GM18870 (cell line): ENCODE data around the gene MYF6.
"Not testable (repeated sequence)": the region's sequence is repeated elsewhere in the genome, so short reads cannot be mapped to it uniquely, and the experiment has no call there.

Experiments used
- ATAC-seq: cut with Tn5 transposase; IDR thresholded peaks from one replicate; pipeline ENCODE4 v1.9.1; 2021; ENCODE audit warnings: moderate library complexity; ENCODE audit not compliant: unreplicated experiment

MYF6 gene

DNA sequence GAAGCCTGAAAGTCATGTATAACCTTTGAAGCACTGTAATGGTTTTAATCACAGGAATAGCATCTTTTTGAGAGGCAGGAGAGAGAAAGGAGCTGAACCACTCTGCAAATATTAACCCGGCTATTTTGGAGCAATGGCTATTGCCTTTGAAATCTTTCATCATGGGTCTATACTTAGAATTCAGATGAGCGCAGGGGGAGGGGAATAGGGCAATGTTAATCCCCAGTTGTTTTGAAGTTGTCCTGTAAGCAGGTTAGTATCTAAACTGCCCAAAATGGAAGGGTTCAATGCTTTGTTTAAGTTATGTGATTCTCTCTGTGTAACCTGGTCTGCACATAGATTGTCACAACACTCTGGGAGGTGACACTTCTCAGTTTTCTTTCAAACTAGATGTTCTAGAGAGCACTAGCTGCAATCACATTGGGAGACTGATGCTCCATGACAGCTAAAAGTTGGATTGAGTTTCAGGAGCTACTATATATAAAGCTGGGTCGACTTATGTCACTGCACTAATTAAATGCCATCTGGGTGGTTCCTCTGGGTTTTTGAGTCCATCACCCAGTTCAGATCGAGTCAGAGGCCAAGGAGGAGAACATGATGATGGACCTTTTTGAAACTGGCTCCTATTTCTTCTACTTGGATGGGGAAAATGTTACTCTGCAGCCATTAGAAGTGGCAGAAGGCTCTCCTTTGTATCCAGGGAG lies at the start of gene MYF6:
Gene MYF6 (plus strand): TSS at position 509 of the 704 bp plus-strand sequence. CDS start 86 bp downstream, at position 595.
- no peak for ATAC-seq

DNA sequence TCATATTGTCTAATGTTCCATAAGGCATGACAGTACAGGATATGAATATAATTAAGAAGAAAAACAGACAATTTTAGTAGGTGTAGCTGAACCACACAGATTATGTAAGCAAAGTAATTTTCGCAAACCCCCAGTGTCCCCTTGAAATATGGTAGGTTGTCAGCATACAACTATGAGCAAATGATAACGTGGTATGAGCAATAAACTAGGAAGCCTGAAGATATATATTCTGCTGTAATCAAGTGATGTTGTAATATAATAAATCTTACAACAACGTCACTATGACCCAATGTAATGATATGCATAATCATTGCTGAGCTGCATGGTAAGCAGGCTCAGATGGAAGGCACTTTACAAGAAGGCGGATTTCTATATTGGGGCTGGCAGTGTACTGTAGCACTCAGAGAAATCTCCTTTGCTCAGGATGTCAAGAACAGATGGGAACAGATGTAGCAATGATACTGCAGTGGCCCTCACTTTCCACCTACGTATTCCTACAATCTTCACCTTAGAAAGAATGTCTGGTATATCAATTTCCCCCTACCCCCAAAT lies 47.8 kb upstream of the MYF6 start:
- no peak for ATAC-seq

DNA sequence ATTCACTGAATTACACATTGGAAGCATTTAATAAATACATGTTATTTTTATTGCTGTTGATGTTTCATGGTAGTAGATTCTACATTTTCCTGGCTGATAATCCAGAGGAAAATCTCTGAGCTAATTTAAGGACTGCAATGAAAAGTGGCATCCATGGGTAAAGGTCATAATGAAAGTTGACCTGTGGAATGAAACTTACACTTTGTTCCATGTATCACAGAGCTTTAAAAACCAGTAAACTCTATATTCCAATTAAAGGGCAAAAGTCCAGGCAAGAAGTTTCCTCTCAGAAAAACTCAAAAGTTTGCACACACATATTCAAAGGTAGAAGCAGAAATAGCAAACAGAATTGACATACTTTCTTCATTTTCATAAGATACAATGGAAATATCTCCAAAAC lies 44.8 kb upstream of the MYF6 start:
- no peak for ATAC-seq

DNA sequence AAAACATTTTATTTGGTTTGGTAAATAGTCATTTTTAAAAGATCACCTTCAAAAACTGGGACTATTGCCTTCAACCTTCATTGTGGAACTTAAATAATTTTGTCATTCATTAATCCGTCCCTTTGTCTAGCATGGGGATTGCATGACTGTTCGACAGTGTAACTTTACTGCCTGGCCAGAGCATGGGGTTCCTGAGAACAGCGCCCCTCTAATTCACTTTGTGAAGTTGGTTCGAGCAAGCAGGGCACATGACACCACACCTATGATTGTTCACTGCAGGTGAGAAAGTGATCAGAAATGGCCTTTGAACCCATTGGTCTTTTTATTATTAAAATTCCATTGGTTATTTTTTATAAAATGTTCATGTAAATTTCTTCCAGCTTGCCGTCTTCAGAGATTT lies 37.2 kb upstream of the MYF6 start:
- no peak for ATAC-seq

DNA sequence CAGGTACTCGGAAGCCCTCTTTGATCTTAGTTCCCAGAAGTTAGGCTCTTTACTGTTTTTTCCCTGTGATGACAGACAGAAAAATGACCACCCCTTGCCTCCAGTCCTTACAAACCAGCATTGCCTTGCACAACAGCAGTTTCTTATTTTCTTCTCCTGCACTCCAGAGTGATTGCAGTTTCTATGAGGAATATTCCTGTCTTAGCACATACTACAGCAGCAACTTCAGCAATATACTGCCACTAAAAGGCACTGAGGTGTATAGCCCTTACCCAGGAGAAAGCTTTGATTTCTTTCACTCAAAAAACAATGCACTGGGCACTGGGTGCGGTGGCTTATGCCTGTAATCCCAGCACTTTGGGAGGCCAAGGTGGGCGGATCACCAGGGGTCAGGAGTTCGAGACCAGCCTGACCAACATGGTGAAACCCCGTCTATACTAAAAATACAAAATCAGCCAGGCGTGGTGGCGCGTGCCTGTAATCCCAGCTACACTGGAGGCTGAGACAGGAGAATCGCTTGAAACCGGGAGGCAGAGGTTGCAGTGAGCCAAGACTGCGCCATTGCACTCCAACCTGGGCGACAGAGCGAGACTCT lies 31.3 kb upstream of the MYF6 start:
- not testable (repeated sequence) for ATAC-seq

DNA sequence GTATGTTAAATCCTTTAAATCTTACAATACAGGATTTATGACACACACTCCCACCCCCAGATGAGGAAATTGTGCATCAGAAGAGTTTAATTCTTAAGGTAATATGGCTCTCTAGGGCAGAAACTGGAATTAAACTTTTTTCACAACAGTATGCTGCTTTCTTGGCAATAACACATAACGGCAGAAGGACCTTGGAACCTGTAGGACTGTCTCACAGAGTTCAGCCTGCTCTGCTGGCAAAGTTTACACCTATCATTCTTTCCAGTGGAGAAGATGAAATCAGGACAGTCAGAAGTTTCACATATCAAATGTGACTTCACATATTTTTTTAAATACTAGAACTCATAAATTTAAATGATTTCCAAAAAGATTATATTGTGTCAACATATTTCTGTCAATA lies 30.6 kb upstream of the MYF6 start:
- no peak for ATAC-seq

DNA sequence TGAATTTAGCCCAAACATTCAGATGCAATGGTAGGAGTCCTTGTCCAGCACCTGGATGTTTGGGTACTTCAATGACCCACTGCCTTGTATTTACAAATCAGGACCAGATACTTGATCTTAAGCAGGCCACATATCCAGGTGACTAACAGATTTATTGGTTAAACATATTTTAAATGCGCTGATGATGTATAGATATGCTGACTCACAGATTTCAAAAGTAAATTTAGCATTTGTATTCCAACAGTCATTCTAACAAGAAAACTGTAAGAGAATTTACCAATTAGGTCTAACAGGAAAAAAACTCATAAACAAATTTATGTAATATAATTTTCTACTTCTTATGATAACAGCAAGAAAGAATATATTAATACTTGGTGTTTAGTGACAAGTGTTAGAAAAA lies 29.4 kb upstream of the MYF6 start:
- ATAC-seq: no peak

DNA sequence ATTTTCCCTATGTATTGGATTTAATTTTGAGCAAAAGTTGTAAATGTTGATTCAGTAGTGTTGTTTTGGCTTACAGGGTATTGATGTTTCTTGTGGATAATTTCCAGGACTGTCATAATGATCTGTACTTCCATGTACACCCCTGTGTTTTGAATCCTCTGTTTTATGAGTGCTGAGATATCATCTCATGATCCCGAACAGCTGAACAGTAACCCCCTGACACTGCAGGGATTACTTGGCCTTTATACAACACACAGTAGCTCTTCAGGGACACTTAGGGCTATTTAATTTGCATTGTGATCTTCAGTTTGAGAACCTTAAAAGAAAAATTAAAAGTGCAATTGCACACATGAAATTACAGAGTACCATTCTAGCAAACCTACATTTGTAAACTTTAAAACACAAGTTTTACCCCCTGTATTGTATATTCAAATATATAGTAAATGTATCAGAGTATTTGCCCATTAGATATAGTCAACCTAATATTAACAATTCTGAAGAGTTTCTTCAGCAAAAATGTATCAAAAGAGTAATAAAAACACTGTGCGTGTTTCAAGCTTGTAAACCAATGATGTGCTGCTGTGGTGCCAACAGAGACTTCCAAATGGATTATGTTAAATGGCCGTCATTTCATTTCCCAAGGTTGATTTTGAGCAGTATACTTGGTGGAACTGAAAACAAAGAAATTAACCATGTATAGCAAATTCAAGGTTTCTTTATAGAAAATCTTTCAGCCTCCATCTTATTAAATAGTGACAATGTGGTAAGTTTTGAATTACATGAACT lies 27.9 kb upstream of the MYF6 start:
- no peak for ATAC-seq

DNA sequence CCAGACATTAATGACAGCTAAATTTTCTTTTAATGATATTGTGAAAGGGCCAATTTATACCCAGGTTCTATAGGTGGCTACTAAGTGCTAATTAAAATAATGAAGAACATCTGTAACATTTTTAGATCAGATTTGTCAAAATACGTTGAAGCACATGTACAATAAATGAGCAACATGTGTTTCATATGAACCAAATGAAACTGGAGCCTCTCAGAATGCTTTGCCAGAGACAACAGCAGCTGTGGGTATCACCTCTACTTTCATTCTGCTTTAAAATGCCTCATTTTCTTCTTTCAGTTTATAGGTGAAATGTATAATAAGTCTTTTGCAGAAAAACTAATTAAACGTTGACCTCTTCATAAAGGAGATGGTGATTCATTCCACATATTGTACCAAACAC lies 26.1 kb upstream of the MYF6 start:
- peak; percentile 86 for ATAC-seq

DNA sequence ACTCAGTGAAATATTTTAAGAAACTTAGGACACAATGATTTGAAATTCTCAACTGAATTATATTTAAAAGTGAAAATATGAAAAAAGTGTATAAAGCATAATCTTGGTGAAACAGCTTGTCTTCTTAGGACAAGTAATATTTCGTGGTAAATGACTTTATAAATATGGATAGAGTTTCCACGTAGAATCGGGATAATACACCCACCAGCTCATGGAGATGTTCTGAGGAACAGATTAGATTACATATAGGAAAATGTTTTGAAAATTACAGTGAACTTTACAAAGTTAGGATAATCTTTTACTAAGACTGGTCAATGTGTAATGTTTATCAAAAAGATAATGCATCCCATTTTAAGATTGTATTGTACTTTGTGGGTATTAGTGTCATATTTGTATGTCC lies 25.6 kb upstream of the MYF6 start:
- no peak for ATAC-seq

DNA sequence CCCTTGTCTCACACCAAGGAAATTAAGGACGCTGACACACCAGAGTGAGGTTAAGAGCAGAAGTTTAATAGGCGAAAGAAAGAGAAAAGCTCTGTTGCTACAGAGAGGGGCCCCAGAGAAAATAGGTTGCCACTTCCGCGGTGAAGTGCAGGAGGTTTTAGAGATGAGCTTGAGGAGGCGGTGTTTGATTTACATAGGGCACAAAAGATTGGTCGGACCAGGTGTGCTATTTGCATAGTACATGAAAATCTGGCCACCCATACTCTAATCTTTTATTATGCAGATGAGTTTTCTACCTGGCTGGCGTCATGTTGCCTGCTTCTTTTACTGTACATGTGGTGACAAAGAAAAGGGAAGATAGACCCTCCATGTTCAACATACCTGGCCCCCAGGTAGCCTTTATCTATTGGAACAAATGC lies 23.3 kb upstream of the MYF6 start:
- ATAC-seq: no peak

DNA sequence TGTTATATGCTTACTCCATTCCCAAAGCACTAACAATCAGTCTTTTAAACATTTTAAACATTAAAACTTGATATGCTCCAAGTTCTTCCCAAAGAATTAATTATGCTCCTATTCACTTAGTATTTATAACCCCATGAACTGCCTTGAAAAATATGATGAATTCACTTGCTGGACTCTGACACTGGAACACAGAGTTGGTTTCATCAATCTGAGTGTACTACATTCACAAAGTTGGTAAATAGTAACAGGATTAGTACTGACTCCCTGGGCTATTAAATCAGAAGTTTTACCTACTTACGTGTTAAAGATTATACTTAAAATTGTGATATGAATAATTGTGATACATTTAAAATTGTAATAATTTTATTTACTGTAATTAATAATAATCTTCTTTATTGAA lies 17.3 kb upstream of the MYF6 start:
- no peak for ATAC-seq

DNA sequence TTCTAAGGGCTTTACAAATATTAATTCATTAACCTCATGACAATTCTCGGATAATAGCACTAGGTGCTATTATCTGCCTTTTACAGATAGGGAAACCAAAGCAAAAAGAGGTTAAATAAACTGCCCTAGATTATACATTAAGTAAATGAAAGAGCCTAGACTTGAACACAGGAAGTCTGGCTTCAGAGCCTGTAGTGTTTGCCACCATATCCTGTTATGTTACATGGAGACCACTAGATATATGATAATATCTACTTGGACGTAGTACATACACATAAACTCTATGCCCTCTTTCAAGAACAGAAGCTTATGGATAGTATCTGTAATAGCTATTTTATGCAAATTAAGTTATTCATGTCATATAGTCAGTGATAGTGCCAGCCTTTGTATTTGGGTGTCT lies 16.9 kb upstream of the MYF6 start:
- no peak for ATAC-seq

DNA sequence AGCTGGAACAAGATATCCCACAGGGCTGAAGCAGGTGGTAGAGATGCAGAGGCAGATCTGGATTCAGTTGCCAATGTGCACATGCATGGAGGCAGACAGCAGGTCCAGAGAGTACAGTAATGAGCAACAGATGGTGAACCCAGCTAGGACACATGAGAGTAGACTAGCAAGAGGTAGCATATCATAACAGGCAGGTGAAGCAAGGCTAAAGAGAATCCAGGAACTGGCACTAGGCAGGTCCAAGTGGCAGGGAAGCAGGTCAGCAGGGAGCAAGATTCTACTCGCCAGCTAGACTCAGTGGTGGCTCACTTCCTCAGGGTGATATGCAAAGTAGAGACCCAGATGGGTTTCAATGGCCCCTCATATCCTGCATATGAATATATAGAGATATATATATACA lies 15.3 kb upstream of the MYF6 start:
- ATAC-seq: peak; percentile 56

DNA sequence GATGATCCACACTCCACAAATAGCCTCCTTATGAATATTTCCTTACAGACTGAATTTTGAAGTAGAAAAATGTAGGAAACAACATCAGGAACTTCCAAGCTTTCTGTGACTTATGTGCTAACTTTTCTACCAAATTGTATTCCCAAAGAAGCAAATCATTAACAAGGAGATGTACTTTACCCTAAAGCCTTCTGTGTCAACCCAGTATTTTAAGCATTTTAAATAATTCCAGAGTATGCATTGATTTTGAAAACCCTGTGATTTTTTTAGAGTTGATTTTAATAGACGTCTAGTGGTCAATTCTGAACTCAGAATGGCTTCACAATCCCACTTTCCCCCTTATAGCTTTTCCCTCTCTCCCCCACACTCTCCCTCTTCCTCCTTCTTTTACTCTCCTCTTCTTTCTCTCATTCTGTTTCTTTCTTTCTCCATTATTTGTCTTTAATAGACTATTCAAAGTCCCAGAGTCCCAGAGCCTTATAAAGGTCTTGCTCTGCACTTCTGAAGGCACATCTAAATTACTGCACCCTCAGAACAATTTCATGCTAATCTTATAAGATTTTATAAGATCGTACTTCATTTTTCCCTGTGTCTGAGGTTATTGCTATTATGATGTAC lies 10.1 kb upstream of the MYF6 start:
- ATAC-seq: no peak

DNA sequence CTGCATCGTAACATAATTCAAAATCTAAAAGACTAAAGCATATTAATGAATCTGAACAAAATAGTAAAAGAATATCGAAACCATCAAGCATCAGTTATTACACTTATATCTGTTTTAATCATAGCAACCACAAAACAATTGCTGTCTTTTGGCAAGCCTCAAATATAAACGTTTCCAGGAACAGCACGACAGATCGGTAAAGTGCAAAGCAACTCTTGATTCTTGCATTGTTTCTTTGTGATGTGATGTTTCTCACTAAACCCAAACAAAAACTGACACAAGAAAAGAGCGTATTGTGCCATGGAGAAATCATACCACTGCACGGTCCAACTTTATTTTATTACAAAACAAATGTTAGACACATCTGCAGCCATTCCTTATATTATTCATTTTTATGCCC lies 9.2 kb upstream of the MYF6 start:
- no peak for ATAC-seq

DNA sequence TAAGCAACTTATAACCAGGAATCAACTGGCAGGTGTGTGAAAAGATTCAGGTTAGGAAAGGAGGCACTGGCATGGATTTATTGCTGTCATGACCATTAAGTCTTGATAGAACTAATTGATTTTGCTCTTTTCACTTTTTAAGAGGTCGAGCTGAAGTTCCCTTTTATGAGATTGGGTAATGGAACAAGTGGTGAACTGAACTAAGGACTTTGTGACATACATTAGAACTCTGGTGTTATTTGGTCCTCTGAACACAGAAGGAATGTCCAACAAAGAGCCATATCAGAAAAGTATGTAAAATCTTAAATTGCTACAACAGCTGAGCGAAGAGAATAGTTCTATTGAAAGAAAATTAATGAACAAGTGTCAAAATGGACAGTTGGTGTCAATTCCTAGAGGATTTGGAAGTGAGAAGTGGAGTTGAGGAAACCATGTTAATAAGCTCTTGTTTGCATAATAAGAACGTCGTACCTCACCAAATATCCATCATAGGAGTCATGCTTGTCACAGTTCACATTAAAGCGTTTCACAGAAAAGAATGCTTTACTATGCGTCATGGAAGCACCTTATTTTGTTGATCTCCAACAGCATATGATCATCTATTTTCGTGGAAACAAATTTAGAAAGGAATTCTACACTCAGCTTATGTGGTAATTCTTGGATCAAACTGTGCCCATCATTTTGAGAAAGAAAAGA lies 8.4 kb upstream of the MYF6 start:
- ATAC-seq: no peak

DNA sequence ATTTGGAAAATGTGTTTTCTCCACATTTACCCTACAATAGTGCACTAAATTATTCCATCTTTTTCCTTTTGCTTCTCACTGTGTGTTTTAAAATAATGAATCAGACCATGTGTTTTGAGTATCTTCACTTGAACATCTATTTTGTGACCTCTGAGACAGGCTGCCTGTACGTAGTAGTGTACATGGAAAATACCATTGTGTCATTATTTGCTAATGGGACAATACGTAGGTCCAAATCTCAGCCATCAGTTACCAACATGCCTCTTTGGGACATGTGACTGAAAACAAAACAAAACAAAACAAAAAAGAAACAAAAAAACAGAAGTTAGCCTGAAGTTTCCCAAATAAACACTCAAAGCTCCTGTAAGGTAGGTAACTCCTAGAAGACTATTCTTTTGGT lies 7.1 kb upstream of the MYF6 start:
- ATAC-seq: peak; percentile 34

DNA sequence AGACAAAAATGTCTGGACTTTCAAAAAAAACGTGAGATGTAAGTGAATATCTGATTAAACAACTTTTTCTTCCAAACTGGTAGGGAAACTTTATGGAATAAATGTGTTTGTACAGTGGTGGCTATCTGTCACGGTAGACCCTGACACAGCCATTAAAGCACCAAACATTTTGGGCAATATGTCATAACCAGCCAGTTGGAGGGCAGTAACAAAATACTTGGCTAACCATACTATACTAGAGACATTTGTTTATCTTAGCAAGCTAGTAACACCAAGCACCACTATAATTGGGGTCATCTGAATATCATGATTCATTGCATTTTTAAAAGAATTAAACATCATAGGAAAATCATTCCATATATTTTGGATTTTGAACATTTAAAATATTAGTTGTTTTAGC lies 6.0 kb upstream of the MYF6 start:
- ATAC-seq: no peak

DNA sequence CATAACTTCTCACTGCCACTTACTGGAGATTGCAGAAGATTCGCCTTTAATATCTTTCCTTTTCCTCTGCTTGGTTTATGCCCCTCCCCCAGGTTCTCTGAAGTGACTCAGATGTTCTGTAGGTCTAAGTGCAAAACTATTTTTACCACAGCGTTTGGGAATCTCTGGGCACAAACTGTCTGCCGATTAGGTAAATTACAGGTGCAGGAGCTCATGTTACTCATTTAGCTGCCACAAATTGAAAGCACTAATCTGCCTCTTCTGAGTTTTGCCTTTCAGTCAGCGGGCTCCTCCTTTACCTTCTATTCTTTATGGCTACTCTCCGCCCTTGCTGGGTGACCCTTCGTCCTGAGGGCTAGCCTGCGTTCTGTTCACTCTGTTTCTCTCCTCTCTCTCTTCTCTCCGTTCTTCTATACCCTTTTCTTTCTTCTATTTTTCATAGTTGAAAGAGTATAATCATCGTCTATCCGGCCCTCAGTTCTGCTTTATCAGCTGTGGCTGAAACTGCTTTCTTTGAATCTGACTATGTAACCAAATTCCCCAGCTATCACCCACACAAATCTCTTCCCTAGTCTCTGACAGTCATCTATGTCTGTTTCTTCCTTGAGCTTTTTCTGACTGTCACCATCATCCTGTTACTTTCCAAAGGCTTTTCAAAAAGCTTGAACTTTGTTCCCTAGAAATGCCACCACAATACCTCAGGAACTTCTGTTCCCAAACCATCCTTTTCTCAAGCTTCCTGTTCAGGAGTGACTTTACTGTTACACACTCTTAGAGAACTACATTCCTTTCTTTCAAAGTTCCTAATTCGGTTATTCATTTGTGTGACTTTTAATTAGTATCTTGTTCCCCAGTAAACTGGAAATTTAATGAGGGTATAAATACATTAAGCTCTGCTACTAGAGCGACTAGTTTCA lies 4.3 kb upstream of the MYF6 start:
- peak; percentile 92 for ATAC-seq
